HG02973 (cell line): ENCODE measurements around the gene MYO3B.
"Not testable (repeated sequence)": the region's sequence is repeated elsewhere in the genome, so short reads cannot be mapped to it uniquely, and the experiment has no call there.

Experiments
- ATAC-seq: cut with Tn5 transposase; IDR thresholded peaks from one replicate; pipeline ENCODE4 v1.9.1; 2021; ENCODE audit warnings: moderate library complexity; ENCODE audit not compliant: unreplicated experiment

Gene MYO3B

DNA sequence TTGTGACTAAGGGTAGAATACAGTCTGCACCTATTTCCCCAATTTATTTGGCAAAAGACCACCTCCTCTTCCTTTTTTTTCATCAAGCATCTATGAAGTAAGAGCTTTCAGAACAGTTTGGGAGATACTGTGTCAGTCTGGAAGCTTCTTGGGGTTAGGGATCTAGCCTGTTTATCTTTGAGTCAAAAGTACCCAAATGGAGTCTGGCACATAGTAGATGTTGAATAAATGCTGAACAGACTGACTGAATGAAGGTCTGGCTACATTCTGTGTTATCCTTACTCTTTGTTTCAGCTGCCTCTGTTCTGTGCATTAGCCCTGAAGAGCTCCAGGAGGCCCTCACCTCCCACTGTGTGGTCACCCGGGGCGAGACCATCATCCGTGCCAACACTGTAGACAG lies 223.2 kb downstream of the MYO3B start:
- no peak for ATAC-seq

DNA sequence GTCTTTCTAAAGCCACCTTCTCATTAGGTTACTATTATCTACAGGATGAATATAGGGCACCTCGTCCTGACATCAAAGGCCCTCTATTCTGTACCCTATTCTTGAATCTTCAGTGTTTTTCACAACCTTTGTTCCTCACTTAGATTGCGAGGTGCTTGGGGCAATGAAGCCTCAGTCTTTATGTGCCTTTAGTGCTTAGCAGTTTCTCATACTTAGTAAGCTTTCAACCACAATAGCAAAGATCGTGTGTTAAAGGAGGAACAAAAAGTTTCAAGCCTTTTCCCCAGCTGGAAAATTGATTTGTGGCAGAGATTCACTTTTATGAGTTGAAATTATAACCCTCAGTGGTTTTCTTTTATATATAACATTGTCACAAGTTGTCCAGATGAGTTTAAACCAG lies 226.9 kb downstream of the MYO3B start:
- ATAC-seq: no peak

DNA sequence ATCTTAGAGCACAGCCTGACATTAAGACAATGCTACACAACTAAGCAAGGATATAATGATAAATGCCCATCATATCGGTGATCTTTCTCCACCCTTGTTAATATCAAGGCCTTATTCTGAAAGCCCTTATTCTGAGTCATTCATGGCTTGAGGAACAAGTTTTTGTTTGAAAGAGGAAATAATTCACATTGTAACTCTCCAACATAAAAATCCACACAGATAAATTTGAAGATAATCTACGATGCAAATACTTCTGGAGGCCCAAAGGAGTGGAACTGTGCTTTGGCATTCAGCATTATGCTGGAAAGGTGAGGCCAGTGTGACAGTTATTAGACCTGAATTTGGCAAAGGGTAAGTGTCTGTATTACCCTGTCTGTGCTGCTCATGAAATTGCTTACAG lies 227.4 kb downstream of the MYO3B start:
- no peak for ATAC-seq

DNA sequence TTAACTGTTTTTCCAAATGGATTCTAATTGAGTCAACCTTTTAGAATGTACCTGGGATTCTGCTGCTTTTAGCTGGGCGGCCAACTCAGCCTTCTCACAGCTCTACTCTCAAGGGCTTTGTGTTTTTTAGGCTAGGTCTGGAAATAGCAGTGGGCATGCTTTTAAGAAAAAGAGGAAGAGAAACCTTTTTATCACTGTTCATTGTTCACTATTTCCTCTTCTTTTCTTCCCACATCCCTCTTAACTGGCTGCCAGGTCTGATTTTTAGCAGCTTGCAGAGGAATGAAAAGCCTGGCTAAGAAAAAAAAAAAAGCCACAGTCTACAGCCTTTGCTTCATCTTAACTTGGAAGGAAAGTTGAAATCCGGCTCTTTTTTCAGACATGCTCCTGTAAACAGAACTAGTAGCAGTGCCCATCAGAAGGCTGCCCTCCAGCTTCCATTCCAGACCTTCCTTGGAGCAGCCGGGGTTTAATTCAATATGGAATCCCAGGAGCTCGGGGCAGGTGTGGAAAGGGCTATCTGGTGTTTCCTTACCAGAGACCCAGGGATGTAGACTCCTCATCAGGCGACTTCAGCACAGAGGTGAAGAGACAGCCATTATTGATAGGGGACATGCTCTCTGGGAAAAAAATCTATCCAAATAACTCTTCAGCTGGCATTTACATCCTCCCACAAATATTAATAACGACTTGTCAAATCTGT lies 230.7 kb downstream of the MYO3B start:
- ATAC-seq: no peak

DNA sequence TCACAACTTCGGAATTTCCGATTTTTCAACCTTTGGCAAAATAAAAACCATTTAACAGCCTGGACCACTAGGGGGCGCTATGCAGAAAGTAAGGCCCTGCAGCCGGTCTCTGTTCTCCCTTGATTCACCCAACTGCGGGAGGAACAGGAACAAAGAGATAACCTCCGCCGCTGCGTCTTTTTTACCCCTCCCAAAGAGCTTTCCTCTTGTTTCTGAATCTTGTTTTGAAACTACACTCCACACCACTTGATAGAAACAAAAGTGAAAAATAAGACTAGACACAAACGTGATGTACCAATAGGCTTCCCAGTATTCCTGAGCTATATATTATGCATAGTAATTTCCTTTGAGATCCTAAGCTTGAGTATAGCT lies 231.2 kb downstream of the MYO3B start:
- ATAC-seq: no peak

DNA sequence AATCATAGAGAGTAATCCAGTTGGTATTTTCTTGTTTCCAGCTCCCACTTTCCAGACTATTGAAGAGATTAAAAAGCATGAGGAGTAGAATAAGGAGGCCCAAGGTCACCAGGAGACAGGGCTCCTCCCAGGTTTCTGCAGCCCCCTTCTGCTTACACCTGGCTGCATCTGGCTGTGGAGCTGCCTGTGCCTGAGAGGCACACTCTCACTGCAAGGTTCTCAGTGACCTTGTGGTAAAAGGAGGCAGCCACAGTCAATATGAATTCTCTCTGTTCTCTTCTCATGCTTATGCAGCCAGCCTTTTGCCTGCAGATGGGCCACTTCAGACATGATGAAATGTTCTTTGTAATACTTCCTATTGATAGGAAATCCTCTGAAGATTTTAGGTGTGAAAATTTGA lies 233.7 kb downstream of the MYO3B start:
- no peak for ATAC-seq

DNA sequence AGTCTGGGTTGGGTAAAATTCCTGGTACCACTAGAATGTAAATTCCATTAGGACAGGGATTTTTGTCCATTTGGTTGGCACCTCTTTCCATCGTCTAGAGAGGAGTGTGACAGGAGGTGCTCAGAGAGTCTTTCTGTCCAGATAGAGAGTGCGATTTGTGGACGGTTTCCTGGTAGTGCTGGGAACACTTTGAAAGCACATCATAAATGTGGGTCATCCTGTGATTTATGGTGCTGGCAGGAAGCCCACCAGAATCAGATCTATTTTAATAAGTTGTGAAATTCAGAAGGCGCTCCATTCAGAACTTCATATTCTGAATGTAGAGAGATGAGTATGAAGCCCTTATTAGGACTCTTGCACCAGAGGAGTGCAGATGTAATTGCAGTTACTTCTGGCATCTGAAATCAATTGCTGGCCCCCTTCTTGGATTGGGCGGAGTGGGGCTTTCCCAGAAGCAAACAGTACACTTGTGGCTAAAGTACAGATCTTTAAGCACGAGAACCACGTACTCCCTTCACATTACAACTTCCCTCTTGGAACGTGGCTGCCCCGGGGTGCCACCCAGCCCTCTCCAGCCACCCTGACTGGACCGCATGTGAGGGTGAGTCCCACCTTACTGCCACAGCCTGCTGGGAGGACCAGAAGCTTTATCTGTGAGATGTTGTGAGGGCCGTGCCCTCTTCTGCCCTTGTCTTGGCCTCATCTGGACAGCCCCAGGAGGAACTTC lies 243.2 kb downstream of the MYO3B start:
- no peak for ATAC-seq

DNA sequence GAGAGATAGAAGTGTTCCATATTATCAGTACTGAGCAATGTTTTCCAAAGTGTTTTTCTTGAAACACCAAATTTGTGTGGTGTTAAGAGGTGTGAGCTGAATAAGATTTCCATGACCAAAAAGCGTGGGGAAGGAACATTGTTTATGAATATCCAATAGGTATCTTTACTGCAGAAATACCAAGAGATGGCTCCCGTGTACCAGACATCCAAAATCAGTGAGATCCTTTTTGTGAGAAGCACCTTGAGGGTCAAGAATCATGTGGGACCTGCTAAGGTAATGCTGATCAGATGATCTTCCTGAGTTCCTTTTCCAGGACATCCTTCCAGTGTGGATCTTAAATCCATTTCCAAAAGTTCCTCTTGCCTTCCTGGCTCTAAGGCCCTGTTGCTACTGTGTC lies 246.0 kb downstream of the MYO3B start:
- ATAC-seq: no peak

DNA sequence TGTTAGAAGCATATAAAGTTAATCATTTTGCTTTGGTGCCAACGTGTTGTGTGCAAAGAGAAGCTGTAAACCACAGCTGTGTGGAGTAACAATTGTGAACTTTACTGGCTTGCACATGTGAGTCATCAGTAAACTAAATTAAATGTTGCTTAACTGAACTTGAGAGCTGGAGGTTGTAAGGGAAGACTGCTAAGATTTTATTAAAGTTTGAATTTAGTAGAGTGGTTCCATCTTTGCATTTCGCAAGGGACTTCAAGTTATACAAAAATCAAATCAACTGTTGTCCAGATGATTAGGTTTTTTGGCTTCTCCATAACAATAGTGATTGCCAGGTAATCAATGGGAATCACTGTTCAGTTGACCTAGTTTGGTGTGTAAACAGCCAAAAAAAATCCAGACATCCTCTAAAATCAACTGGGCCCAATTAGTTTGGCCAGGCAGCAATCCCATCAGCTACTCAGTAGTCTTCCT lies 247.4 kb downstream of the MYO3B start:
- no peak for ATAC-seq

DNA sequence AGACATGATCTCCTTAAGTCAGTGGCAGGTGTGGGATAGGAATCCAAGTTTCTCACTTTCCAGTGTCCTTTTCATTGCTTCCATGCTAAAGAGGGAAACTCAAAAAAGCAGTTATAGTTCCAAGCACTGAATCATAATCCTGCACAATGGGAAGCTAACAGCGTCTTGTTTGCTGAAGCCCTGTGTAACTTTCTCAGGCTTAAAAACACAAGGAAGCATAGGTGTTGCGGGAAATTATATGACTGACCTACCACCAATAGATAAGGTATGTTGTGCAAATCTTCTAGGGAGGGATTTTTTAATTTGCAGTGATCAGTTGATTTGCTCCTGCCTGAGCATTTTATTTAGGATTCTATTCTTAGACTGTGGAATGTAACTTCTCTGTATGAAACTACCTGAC lies 250.9 kb downstream of the MYO3B start:
- no peak for ATAC-seq

DNA sequence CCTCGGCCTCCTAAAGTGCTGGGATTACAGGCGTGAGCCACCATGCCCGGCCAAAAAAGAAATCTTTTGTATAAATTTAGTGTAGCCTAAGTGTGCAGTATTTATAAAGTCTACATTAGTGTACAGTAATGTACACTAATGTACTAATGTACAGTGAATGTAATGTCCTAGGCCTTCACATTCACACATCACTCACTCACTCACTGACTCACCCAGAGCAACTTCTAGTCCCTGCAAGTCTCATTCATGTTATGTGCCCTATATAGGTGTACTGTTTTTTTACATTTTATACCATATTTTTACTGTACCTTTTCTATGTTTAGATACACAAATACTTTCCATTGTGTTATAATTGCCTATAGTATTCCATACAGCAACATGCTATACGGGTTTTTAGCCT lies 254.9 kb downstream of the MYO3B start:
- ATAC-seq: no peak

DNA sequence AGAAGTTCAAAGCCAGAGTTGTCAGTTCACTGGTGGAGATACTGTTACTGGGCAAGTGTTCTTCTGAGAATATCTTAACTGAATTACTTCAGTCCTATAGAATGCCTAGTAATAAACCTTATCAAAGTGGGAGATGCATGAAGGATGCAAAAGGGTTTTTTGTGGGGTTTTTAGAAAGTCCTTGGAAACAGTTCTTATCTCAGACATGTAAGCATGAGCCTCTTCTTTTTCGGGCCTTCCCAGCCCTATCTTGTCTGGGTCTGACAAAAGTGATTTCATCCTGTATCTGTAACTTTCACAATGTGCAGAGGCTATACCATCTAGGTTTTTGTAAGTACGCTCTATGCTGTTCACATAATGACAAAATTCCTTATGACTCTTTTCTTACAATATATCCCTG lies 255.5 kb downstream of the MYO3B start:
- no peak for ATAC-seq

DNA sequence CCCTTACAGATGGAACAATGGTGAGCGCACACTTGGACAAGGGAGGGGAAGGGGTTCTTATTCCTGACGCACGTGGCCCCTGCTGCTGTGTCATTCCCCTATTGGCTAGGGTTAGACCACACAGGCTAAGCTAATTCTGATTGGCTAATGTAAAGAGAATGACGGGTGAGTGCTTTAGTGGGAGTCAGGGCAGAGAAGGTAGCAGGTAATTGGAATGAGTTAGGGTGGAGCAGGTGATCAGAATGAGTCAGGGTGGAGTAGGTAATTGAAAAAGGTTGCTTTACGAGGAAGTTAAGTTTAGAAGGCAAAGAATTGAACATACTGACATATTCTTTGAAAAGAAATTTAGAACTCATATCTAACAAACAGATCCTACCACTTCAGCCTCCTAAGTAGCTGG lies 256.4 kb downstream of the MYO3B start:
- ATAC-seq: not testable (repeated sequence)

DNA sequence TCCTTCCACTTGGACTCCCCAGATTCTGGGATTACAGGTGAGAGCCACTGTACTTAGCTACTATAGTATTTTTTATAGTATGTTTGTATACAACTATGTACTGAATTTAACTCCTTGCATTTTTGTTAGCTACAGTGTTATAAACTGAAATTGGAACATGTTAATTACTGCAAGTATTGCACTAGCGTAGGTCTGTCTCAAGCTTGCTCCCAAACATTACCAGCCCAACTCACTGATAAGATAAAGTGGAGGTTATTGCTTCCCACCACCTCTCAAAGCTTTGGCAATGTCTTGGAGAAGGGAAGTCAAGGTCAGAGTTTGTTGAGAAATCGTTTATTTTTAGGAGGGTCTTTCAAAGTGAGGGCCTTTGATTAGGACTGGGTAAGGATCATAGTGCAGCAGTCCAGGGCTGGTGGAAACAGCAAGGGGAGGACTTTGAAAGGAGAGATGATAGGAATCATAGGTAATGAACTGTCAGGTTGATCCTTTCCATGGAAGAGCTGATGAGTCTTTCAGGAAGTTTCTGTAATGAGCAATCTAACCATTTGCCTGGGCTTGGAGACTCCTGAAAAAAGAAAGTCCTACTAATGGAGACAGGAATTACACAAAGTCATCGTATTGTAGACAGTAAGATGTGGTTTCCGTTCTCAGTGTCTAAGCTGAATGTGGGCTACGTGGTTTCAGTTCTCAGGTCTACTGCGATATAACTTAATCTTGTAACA lies 257.1 kb downstream of the MYO3B start:
- no peak for ATAC-seq

DNA sequence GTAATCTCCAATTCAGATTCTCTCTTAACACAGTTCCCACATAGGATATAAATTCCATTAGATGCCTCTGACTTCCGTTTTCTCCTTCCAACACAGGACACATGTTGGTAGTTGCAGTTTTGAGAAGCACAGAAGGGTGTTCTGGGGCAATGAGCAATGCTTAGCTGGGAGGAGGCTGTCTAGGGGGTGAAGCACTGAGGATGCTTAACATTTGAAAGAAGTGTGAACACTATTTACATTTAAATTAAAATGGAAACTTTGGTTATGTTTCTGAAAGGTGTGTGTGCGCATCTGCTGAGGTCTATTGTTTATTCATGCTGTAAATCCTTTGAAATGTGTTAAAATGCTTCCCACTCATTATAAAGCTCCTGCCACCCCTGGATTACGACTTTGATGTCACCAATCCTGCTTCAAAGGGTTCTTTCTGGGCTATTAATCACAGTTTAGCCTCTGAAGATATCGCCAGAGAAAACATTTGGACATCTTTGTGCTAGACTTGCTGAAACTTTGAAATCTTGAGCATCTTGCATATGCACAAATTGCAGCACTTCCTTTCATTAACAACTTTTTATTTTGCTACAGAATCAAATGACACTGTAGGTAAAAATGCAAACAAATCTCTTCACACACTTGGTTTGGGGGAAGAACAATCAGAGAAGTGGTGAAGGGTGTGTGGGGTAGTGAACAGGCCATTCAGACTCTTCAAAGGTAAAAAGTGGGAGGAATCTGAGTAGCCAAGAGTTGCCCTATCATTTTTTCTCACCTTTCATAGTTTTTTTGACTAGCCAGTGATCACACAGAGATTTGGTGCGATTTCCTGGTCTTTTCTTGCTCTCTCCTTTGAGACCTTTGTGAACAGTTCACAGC lies 258.4 kb downstream of the MYO3B start:
- no peak for ATAC-seq

DNA sequence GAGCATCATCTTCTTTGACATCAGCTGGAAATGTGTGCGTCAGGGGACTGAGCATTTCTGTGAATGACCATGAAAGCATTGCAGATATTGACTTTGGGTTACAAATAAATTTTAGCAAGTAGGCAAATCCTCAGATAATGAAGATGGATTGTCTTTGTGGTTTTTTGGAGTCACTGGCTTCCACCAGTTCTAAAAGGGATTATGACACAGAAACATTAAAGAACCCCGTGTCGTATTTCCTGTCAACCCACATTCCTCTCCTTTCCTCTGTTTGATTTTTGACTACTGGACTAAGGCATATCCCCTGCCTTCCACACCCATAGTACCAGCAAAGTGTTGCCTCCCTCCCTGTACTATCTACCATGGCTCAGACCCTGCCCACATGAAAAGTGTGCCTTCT lies 268.1 kb downstream of the MYO3B start:
- no peak for ATAC-seq

DNA sequence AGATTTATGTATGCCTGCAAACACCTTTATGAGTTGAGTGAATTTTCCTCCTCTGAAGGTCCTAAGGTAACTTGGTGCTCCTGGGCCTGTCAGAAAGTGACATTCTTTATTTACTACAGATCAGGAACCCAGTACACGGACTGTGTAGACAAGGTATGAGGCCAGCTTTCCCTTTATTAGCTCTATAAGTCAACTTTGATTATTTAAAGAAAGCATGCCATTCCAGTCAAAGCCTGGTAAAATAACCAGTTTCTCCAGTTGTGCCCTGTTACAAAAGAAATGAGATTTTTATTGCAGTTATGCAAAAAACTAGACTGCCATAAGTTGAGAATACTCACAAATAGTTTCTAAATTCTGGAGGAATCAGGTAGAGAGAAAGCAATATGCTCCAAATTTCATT lies 271.1 kb downstream of the MYO3B start:
- ATAC-seq: no peak

DNA sequence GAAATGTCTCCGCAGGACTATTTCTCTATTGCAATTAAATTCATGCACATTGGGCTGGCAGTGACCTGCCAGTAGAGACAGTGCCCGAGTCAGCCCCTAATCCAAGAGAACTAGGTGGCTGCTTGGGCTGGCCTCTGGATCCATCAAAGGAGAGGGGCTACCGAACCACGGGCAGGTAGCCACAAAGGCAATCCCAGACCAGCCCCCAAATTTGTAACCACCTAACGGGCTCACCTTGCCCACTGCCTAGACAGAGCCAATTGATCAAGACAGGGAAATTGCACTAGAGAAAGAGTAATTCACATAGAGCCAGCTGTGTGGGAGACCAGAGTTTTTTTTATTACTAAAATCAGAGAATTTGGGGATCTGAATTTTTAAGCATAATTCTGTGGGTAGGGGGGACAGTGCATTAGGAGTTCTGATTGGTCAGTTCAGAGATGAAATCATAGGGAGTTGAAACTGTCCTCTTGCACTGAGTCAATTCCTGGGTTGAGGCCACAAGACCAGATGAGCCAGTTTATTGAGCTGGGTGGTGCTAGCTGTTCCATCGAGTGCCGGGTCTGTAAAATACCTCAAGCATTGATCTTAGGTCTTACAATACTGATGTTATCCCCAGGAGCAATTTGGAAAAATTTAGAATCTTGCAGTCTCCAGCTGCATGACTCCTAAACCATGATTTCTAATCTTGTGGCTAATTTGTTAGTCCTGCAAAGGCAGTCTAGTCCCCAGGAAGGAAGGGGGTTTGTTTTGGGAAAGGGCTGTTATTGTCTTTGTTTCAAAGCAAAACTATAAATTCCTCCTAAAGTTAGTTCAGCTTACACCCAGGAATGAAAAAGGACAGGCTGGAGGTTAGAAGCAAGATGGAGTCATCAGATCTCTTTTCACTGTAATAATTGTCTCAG lies 276.8 kb downstream of the MYO3B start:
- ATAC-seq: no peak

DNA sequence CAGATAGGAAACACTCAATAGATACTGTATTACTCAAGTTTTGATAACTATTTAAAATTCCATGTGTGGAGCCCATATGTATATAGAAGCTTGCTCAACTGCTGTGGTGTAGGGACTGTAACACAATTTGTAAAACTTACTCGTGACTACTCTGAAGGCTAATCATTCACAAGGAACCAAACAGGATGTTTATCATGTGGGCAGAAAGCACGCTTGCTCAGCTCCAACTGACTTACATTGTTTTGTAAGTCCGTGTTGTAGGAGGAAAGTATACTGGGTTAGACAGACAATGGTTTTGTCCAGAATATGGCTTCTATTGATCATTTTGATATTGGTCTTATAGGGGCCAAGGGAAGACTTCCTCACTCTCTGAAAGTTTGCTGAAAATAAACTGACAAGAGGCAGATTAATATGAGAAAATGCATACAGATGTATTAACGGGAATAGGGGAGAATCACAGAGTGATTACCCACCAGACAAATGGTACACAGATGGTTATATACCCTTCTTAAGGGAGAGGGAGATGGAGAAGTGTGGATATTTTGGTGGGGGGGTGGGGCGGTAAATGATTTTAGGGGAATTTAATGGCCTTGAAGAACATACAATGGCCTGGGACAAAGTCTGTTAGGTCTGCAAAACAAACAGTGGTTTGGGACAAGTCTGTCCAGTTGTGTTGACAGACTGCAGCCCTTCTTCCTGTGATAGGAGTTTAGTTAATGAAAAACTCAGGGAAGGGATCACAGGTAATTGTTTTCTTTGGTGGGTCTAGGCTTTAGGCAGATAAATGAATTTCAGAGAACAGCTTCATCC lies 277.9 kb downstream of the MYO3B start:
- ATAC-seq: no peak
